GM10248 (cell line): ENCODE data around the gene RPL36A.

Experiments
- CTCF ChIA-PET: fragments of 300-600 bp; sonication (Branson Sonifier 250); formaldehyde crosslinking; extraction: SDS; loops from one replicate; lab custom pipeline; 2021; ENCODE audit warnings: antibody characterized with exemption; lab: Yijun Ruan, JAX
- POLR2A ChIA-PET: fragments of 350-650 bp; sonication (Branson Sonifier 250); formaldehyde crosslinking; extraction: SDS; loops from one replicate; lab custom pipeline; 2020; ENCODE audit warnings: antibody characterized with exemption; lab: Yijun Ruan, JAX
- DNase-seq: peaks from one replicate; pipeline ENCODE4 v3.0.0; 2012; ENCODE audit errors: extremely low spot score
- CTCF ChIP-seq: IDR thresholded peaks from 2 replicates; pipeline ENCODE4 v1.5.1; 2012; ENCODE audit warnings: mild to moderate bottlenecking, low read depth; ENCODE audit errors: extremely low read depth, missing control alignments, control extremely low read depth

Gene RPL36A

GRCh38 chrX:101442085-101442484, 51.3 kb downstream of the RPL36A start:
- TF ChIP-seq CTCF, result no peak
- POLR2A ChIA-PET, result no interaction called here

More at GRCh38 chrX:101442085-101442484, 51.3 kb downstream of the RPL36A start:
- CTCF ChIA-PET, result no interaction called here
- no peak for DNase-seq
